ENCODE measurements around the gene HDAC4.

Gene HDAC4

GRCh38 chr2:239425631-239426030 lies 24.8 kb upstream of the HDAC4 start:
- no peak for DNase-seq

GRCh38 chr2:239424337-239425045 lies 23.7 kb upstream of the HDAC4 start:
- DNase-seq: no peak

DNA sequence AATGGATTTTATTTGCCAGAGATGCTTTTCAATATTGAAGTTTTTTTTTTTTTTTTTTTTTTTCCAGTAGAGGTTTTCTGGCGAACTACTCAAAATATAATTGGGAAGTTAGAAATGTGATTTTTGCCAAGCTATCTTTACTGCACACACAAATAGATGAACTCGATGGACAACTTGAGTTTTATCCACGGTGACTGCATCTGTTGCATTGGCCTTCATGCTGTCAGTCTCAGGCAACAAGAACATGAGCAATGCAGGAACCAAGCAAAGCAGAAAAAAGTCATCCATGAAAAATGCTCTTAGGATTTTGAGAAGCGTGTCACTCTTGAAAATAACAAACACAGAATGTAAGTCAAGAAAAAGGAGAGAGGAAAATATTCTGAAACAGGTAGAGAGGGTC lies 22.7 kb upstream of the HDAC4 start:
- no peak for DNase-seq

- DNase-seq: no peak
Observed at GRCh38 chr2:239421851-239422250, 21.0 kb upstream of the HDAC4 start.

GRCh38 chr2:239420082-239420481 lies 19.3 kb upstream of the HDAC4 start:
- DNase-seq: no peak

GRCh38 chr2:239418918-239419317 lies 18.1 kb upstream of the HDAC4 start:
- no peak for DNase-seq

DNA sequence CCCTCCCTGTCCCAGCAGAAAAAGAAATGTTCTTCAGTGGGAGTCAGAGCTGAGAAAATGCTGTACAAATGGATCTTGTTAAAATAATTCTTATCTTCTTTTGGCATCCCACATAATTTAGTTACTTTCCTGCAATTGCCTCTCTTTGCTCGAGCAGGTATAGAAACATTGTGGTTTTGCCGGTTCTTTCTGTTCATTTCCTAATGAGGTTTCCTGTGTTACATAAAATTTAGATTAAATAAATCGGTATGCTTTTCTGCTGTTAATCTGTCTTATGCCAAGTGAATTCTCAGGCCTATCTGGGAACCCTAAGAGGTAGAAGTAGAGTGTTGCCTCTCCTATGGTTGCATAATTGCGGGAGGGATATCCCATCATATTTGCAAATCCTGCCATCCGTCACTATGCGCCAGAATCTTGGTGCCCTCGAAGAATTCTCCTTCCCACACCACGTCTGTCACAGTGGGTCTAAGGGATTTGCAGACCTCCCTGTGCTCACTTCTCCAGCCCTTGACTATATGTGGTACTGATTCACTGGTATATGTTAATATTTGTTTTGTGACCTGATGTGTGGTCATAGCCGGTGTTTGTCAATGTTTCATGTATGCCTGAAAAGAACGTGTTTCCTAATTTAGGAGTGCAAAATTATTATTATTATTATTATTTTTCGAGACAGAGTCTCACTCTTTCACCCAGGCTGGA lies 12.2 kb upstream of the HDAC4 start:
- DNase-seq: no peak

GRCh38 chr2:239411549-239412319 lies 10.9 kb upstream of the HDAC4 start:
- DNase-seq: no peak

DNA sequence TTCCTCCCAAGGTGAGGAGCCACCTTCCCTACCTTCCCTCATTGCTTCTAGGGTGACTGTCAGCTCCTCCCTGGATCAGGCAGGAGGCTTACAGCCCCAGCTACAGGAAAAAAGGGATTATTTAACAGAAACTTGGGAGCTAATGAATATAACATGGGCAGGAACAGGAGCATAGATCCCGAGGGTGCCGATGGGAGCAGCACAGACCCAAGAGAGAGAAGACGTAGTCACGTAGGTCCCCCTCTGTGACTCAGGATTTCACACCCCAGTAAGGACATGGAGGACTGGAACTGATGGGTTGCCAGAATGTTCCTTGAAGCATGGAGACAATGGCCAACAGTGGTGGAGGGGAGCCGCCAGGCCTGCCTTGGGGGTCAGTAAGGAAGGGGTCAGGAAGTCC lies 10.3 kb upstream of the HDAC4 start:
- DNase-seq: no peak

DNA sequence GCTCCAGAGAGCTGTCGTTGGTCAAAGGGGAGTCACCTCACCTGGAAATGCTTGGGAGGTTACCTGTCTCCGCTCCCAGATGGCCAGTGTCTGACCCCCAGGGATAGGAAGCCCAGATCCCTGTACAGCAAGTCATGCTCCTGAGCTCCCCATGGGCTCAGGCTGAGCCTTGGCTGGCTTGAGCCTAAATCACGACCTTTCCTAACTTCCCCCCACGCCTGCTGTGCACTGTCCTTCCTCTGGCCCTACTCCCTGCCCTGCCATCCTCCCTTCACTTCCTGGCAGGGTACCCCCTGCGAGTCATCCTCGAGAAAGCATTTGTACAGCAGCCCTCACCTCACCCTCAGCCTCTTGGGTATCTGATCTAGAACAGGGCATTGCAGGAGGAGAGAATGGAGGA lies 9.2 kb upstream of the HDAC4 start:
- DNase-seq: no peak

DNA sequence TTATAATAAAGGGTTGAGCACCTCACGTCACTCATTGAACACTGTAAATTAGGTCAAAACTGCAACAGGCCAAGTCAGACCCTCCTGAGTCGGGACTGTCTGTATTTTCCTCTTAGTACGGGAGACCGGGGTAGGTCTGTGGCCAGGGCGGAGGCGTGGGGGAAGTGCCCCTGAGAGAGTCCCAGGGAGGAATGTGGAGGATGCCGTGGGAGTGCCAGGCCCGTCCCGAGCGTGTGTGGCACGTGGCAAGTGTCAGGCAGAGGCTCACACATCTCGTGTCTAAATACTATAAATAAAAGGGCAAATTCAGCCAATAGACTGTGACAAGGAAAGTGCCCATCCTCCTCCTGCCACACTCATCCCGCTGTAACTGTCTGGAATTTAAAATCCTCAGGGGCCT lies 6.3 kb upstream of the HDAC4 start:
- DNase-seq: no peak

DNA sequence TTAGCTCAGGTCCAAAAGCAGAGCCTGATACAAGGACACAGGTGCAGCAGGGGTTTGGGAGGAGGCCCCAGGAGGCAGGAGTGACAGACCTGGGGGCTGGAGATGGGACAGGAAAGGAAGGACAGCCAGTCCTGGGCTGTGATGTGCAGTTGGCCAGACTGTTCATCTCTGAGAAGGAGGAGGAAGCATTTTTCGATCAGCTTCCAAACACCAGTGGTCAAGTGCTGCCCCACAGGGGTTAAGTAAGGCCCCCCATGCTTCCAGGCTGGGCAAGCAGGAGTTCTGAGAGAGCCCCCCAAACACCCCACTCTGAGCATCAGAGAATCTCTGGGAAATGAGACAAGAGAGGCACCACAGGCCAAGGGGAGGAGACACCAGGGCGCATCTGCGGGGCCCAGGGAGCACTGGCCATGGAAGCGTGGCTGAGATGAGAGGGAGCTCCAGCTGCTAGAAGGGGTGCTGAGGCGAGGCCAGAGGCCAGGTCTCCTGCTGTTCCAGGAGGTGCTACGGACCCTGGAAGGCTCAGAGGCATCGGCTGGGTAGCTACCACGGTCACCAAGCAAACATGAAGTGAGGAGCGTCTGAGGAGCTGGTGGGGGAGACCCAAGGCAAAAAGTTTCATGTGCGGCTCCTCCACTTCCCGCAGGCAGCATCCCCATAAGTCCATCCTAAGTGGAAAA lies 5.6 kb upstream of the HDAC4 start:
- DNase-seq: no peak

- no peak for DNase-seq
Observed at GRCh38 chr2:239405071-239405470, 4.3 kb upstream of the HDAC4 start.

GRCh38 chr2:239402666-239403065 lies 1.8 kb upstream of the HDAC4 start:
- no peak for DNase-seq

- DNase-seq: peak; percentile 33
Observed at GRCh38 chr2:239401881-239402233, 1.0 kb upstream of the HDAC4 start.

- DNase-seq: peak; percentile 98
Observed at GRCh38 chr2:239401067-239401880, 454 bp upstream of the HDAC4 start.

- DNase-seq: no peak
Observed at GRCh38 chr2:239399921-239400595, 762 bp downstream of the HDAC4 start.

- DNase-seq: peak; percentile 34
Observed at GRCh38 chr2:239399433-239399920, 1.3 kb downstream of the HDAC4 start.

DNA sequence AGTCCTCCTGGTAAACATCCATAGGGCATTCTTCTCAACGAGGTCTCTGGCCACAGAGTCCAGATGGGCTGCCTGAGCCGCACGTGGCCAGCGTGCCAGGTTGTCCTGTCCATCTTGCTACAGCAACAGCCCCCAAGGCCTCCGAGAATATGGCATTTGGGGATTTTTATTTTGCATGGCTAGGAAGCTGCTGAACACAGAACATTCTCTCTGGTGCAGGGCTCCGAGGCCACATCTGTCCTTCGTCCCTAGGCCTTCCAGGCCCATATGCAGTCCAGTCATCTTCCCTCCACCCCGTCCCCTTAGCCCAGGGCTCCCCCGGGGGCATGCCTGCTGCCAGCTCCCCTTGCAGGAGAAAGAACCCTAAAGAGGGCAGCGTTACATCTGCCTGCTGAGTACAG lies 2.3 kb downstream of the HDAC4 start:
- no peak for DNase-seq

DNA sequence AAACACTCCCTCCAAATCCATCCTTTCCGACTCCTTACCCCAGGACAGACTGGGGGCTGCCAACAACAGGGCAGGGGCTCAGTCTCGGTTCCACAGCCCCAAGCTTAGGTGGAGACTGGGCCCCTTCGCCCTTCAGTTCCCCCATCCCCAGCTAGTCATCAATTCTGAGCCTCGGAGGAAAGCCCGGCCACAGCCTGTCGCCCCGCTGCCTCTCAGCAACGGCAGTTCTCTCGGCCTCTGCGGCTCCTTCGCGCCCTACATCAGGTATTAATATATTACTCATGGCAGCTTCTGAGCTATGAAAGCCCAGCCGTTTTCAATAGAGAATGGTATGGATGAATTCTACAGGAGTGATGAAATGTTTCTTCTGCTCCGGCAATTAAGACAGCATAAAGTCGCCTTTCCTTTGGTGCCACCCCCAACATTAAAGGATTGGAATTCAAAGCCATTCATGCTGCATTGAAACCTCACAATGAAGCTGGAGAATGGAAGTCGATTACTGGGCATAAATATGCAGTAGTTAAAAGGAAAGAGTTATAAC lies 2.8 kb downstream of the HDAC4 start:
- DNase-seq: no peak
